HepG2 (cell line): ENCODE data around the gene SRXN1. TPM values are rescaled to one million over a fixed set of nuclear protein-coding genes. Genes with fewer than 3 reads are reported as not detected.

ENCODE experiments used
- ATM ChIP-seq: fragments of 450-650 bp; IDR thresholded peaks from 2 replicates; pipeline ENCODE4 v1.7.1; 2017; ENCODE audit warnings: mild to moderate bottlenecking, borderline replicate concordance
- CC2D1A ChIP-seq: sonication (generic); formaldehyde crosslinking; IDR thresholded peaks from 2 replicates; pipeline ENCODE4 v1.8.1; 2023; ENCODE audit warnings: mild to moderate bottlenecking, missing genetic modification reagents
- EEA1 ChIP-seq: sonication (generic); formaldehyde crosslinking; IDR thresholded peaks from 2 replicates; pipeline ENCODE4 v1.5.1; 2020; ENCODE audit warnings: mild to moderate bottlenecking, missing genetic modification reagents, borderline replicate concordance
- KLF15 ChIP-seq: sonication (generic); formaldehyde crosslinking; IDR thresholded peaks from 2 replicates; pipeline ENCODE4 v1.8.1; 2023; ENCODE audit warnings: borderline replicate concordance, mild to moderate bottlenecking, inconsistent platforms, missing genetic modification reagents, mixed read lengths
- MAF1 ChIP-seq: sonication (generic); formaldehyde crosslinking; IDR thresholded peaks from 2 replicates; pipeline ENCODE4 v1.5.0; 2020; ENCODE audit warnings: missing genetic modification reagents, borderline replicate concordance
- PHF8 ChIP-seq: sonication (generic); formaldehyde crosslinking; IDR thresholded peaks from 2 replicates; pipeline ENCODE4 v1.5.0; 2020; ENCODE audit warnings: missing genetic modification reagents
- PTBP1 ChIP-seq: fragments of 200-400 bp; formaldehyde crosslinking; IDR thresholded peaks from 2 replicates; pipeline ENCODE4 v1.6.1; 2018; ENCODE audit warnings: low read length, low read depth; ENCODE audit not compliant: poor library complexity, severe bottlenecking
- REXO4 ChIP-seq: sonication (generic); formaldehyde crosslinking; IDR thresholded peaks from 2 replicates; pipeline ENCODE4 v1.8.0; 2022; ENCODE audit warnings: missing genetic modification reagents, mild to moderate bottlenecking, borderline replicate concordance
- SALL2 ChIP-seq: sonication (generic); formaldehyde crosslinking; IDR thresholded peaks from 2 replicates; pipeline ENCODE4 v1.8.1; 2023; ENCODE audit warnings: mild to moderate bottlenecking, missing genetic modification reagents, inconsistent platforms
- SIN3A ChIP-seq: IDR thresholded peaks from 2 replicates; pipeline ENCODE4 v1.6.1; 2011; ENCODE audit warnings: low read depth, mild to moderate bottlenecking, control low read depth, low read length, borderline replicate concordance
- SP1 ChIP-seq, 2 experiments: fragments of 450-650 bp in 1 of 2; sonication (generic) in 1 of 2; formaldehyde crosslinking in 1 of 2; IDR thresholded peaks; 2 replicates each; pipeline versions ENCODE4 v1.4.0 to v1.6.1; 2016 to 2020; ENCODE audit warnings: missing genetic modification reagents in 1 of 2
- TARDBP ChIP-seq: sonication (generic); formaldehyde crosslinking; IDR thresholded peaks from 2 replicates; pipeline ENCODE4 v1.8.0; 2022; ENCODE audit warnings: mild to moderate bottlenecking, missing genetic modification reagents
- YY1 ChIP-seq: IDR thresholded peaks from 2 replicates; pipeline ENCODE4 v1.6.1; 2011; ENCODE audit warnings: low read length, low read depth, moderate library complexity, mild to moderate bottlenecking; ENCODE audit not compliant: insufficient read depth, insufficient replicate concordance
- ZBTB21 ChIP-seq: sonication (generic); formaldehyde crosslinking; IDR thresholded peaks from 2 replicates; pipeline ENCODE4 v1.4.0; 2020; ENCODE audit warnings: missing genetic modification reagents
- ZFX ChIP-seq: sonication (generic); formaldehyde crosslinking; IDR thresholded peaks from 2 replicates; pipeline ENCODE4 v1.4.0; 2020; ENCODE audit warnings: mild to moderate bottlenecking, low read depth, missing genetic modification reagents, moderate library complexity
- ZNF510 ChIP-seq: sonication (generic); formaldehyde crosslinking; IDR thresholded peaks from 2 replicates; pipeline ENCODE4 v1.4.0; 2020; ENCODE audit warnings: low read depth, mild to moderate bottlenecking, missing genetic modification reagents
- ZNF724P ChIP-seq: sonication (generic); formaldehyde crosslinking; IDR thresholded peaks from 2 replicates; pipeline ENCODE4 v1.8.0; 2022; ENCODE audit warnings: missing genetic modification reagents, borderline replicate concordance
- ZNF75D ChIP-seq: sonication (generic); formaldehyde crosslinking; IDR thresholded peaks from 2 replicates; pipeline ENCODE4 v1.8.1; 2023; ENCODE audit warnings: missing genetic modification reagents, mild to moderate bottlenecking, borderline replicate concordance
- ZNF773 ChIP-seq: sonication (generic); formaldehyde crosslinking; IDR thresholded peaks from 2 replicates; pipeline ENCODE4 v1.4.0; 2020; ENCODE audit warnings: missing genetic modification reagents, borderline replicate concordance
- ZSCAN30 ChIP-seq: sonication (generic); formaldehyde crosslinking; IDR thresholded peaks from 2 replicates; pipeline ENCODE4 v1.5.0; 2020; ENCODE audit warnings: mild to moderate bottlenecking, missing genetic modification reagents
- polyA plus RNA-seq, 8 experiments: library from polyadenylated mRNA; depleted of rRNA in 3 of 8; stranded (reverse) in 7 of 8; unstranded in 1 of 8; fragments of >200 nt; fragmentation: Illumina TruSeq in 4 of 8; extraction: Trizol in 4 of 8; gene quantifications; 2 replicates each; pipeline versions ENCODE4 v1.2.1 to v1.2.3, GENCODE V29; 2011 to 2016; ENCODE audit warnings: low read depth in 4 of 8, missing spikeins in 1 of 8, mixed read lengths in 1 of 8; ENCODE audit not compliant: insufficient read depth in 1 of 8
- total RNA-seq, 5 experiments: library from RNA; depleted of rRNA; stranded (reverse); fragments of >200 nt; fragmentation: Illumina TruSeq; extraction: Trizol; gene quantifications; 2 replicates each; pipeline ENCODE4 v1.2.3, GENCODE V29; 2016; ENCODE audit warnings: low read depth in 1 of 5
- TF ChIP-seq, protein P1 (sequence below): sonication (generic); formaldehyde crosslinking; IDR thresholded peaks from 2 replicates; pipeline ENCODE4 v1.4.0; 2020; ENCODE audit warnings: missing genetic modification reagents, borderline replicate concordance
- TF ChIP-seq, protein P2 (sequence below): sonication (generic); formaldehyde crosslinking; IDR thresholded peaks from 2 replicates; pipeline ENCODE4 v1.4.0; 2020; ENCODE audit warnings: missing genetic modification reagents, borderline replicate concordance
- TF ChIP-seq, protein P3 (sequence below): sonication (generic); formaldehyde crosslinking; IDR thresholded peaks from 2 replicates; pipeline ENCODE4 v1.4.0; 2020; ENCODE audit warnings: missing genetic modification reagents

Gene SRXN1
- total and polyA plus RNA-seq, 2 of the 13 experiments (the other 11 are each of a cell fraction or from before 2014, with no cell fraction given), result 29.9 to 87.7 TPM

DNA sequence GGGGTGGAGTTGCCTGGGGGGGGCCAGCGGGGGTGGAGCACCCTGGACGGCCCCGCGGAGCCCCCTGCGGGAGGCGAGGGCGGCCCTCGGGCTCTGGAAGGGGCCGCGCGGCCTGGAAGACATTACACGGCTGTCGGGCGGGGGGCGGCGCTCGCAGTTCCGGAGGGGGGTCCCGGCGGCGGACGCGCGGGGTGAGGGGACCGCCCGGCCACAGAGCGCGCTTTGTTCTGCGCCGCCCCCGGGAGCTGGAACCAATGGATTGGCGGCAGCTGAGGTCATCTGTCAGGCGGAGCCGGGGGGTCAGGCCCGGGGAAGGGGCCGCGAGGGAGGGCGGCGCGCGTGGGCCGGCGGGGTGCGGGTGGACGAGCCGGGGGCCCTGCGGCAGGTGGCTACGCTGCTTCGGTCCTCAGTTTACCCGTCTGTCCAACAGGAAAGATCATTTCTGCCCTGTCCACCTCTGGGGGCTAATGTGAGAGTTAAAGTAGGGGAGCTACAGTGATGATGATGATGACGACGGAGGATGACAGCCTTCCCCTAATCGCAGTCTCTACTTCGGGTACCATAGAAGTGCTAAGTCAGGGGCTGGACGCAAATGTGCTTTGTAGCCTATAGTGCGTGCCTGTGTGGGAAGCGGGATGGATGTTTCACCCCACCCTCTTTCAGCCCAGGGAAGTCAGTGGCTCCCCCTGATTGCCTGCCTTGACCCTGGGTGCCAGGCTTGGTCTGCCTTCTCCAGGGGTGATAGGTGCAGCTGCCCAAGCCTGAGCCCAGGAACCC, 10.4 kb downstream of the SRXN1 start (continued):
- TF ChIP-seq ZBTB21 (CRISPR knock-in tag) (no peak), YY1 (peak; percentile 65), REXO4 (CRISPR knock-in tag) (no peak), CC2D1A (no peak), EEA1 (CRISPR knock-in tag) (peak; percentile 40; the same call in 1 of the 2 replicates), ZFX (CRISPR knock-in tag) (peak; percentile 60), PHF8 (CRISPR knock-in tag) (no peak), ZSCAN30 (CRISPR knock-in tag) (no peak), SALL2 (CRISPR knock-in tag) (peak; percentile 59; the same call in 1 of the 2 replicates), TARDBP (CRISPR knock-in tag) (no peak; the same call in 1 of the 2 replicates), MAF1 (CRISPR knock-in tag) (peak; percentile 39; the same call in 1 of the 2 replicates), ATM (no peak), ZNF75D (CRISPR knock-in tag) (no peak), KLF15 (CRISPR knock-in tag) (peak; percentile 61; the same call in 1 of the 2 replicates), ZNF510 (CRISPR knock-in tag) (no peak), ZNF773 (0 out of 2 replicates have a peak, but pooled peaks have one; percentile 45), SIN3A (peak; percentile 61; the same call in 1 of the 2 replicates), PTBP1 (peak; percentile 25), ZNF724P (CRISPR knock-in tag) (peak; percentile 49; the same call in 1 of the 2 replicates), SP1 (IDR thresholded peaks at IDR 0.05) (no peak), SP1 (CRISPR knock-in tag; IDR thresholded peaks at IDR 0.05) (0 out of 2 replicates have a peak, but pooled peaks have one; percentile 51)
- TF ChIP-seq, protein P1, sequence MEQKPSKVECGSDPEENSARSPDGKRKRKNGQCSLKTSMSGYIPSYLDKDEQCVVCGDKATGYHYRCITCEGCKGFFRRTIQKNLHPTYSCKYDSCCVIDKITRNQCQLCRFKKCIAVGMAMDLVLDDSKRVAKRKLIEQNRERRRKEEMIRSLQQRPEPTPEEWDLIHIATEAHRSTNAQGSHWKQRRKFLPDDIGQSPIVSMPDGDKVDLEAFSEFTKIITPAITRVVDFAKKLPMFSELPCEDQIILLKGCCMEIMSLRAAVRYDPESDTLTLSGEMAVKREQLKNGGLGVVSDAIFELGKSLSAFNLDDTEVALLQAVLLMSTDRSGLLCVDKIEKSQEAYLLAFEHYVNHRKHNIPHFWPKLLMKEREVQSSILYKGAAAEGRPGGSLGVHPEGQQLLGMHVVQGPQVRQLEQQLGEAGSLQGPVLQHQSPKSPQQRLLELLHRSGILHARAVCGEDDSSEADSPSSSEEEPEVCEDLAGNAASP, result peak; percentile 82; the same call in 1 of the 2 replicates
- TF ChIP-seq, protein P2, sequence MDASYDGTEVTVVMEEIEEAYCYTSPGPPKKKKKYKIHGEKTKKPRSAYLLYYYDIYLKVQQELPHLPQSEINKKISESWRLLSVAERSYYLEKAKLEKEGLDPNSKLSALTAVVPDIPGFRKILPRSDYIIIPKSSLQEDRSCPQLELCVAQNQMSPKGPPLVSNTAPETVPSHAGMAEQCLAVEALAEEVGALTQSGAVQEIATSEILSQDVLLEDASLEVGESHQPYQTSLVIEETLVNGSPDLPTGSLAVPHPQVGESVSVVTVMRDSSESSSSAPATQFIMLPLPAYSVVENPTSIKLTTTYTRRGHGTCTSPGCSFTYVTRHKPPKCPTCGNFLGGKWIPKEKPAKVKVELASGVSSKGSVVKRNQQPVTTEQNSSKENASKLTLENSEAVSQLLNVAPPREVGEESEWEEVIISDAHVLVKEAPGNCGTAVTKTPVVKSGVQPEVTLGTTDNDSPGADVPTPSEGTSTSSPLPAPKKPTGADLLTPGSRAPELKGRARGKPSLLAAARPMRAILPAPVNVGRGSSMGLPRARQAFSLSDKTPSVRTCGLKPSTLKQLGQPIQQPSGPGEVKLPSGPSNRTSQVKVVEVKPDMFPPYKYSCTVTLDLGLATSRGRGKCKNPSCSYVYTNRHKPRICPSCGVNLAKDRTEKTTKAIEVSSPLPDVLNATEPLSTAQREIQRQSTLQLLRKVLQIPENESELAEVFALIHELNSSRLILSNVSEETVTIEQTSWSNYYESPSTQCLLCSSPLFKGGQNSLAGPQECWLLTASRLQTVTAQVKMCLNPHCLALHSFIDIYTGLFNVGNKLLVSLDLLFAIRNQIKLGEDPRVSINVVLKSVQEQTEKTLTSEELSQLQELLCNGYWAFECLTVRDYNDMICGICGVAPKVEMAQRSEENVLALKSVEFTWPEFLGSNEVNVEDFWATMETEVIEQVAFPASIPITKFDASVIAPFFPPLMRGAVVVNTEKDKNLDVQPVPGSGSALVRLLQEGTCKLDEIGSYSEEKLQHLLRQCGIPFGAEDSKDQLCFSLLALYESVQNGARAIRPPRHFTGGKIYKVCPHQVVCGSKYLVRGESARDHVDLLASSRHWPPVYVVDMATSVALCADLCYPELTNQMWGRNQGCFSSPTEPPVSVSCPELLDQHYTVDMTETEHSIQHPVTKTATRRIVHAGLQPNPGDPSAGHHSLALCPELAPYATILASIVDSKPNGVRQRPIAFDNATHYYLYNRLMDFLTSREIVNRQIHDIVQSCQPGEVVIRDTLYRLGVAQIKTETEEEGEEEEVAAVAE (CRISPR knock-in tag), result no peak
- TF ChIP-seq, protein P3, sequence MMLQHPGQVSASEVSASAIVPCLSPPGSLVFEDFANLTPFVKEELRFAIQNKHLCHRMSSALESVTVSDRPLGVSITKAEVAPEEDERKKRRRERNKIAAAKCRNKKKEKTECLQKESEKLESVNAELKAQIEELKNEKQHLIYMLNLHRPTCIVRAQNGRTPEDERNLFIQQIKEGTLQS, result peak; percentile 79
